Uterus (tissue), 4 donors: ENCODE measurements around the gene PAMR1. TPM values are rescaled to one million over a fixed set of nuclear protein-coding genes. Genes with fewer than 3 reads are reported as not detected.

Experiments used
- DNase-seq, 2 donors: peaks; one replicate each; pipeline ENCODE4 v3.0.0-alpha.2; 2019 to 2020
- H3K27ac ChIP-seq, 2 donors: fragments of 200-600 bp; sonication (generic); 1 replicate in 1 of 2; 2 replicates in 1 of 2; pipeline ENCODE4 v1.5.1; 2016 to 2018
- H3K27me3 ChIP-seq, 2 donors: fragments of 200-600 bp; sonication (generic); one replicate each; pipeline ENCODE4 v1.5.1; 2018 to 2019; ENCODE audit warnings: control low read depth in 1 of 2
- H3K36me3 ChIP-seq, 2 donors: fragments of 200-600 bp; sonication (generic); one replicate each; pipeline ENCODE4 v1.5.1; 2019; ENCODE audit warnings: control low read depth in 1 of 2
- H3K4me1 ChIP-seq, 2 donors: fragments of 200-600 bp; sonication (generic); one replicate each; pipeline ENCODE4 v1.5.1; 2018 to 2019; ENCODE audit warnings: control low read depth in 1 of 2
- H3K4me3 ChIP-seq, 2 donors: fragments of 200-600 bp; sonication (generic); 1 replicate in 1 of 2; 2 replicates in 1 of 2; pipeline ENCODE4 v1.5.1; 2018 to 2019; ENCODE audit warnings: mild to moderate bottlenecking in 1 of 2
- H3K9me3 ChIP-seq, 2 donors: fragments of 200-600 bp; sonication (generic); one replicate each; pipeline ENCODE4 v1.5.1; 2019; ENCODE audit warnings: control low read depth in 1 of 2
- POLR2A ChIP-seq, 2 donors: fragments of 450-650 bp; IDR thresholded peaks; one replicate each; pipeline ENCODE4 v1.6.1; 2016; ENCODE audit warnings: antibody characterized with exemption in 2 of 2, mild to moderate bottlenecking in 1 of 2, moderate library complexity in 1 of 2
- intact Hi-C: fragments of 100-400 bp; cut with DNase I; formaldehyde crosslinking; loops from one replicate; pipeline ENCODE4 v1.15.1; 2023; ENCODE audit warnings: low total_unique reads
- total RNA-seq, 4 donors: library from RNA; depleted of rRNA in 3 of 4; stranded (reverse); fragments of >200 nt in 3 of 4; gene quantifications; one replicate each; pipeline versions ENCODE4 v1.1.0 to v1.2.4, GENCODE V29; 2014 to 2023
- TF ChIP-seq, protein P1 (sequence below), 4 experiments: fragments of 200-600 bp in 2 of 4; fragments of 450-650 bp in 2 of 4; sonication (generic) in 2 of 4; IDR thresholded peaks; one replicate each; pipeline ENCODE4 v1.5.1; 2016 to 2019; ENCODE audit warnings: antibody characterized with exemption in 4 of 4, mild to moderate bottlenecking in 2 of 4, moderate library complexity in 1 of 4
- donor health status: DM: yes; HTN: yes; CAD: no.

Gene PAMR1
- total RNA-seq, 4 donors from 2014 or later: 26.8 to 172 (median 53.6) TPM

DNA sequence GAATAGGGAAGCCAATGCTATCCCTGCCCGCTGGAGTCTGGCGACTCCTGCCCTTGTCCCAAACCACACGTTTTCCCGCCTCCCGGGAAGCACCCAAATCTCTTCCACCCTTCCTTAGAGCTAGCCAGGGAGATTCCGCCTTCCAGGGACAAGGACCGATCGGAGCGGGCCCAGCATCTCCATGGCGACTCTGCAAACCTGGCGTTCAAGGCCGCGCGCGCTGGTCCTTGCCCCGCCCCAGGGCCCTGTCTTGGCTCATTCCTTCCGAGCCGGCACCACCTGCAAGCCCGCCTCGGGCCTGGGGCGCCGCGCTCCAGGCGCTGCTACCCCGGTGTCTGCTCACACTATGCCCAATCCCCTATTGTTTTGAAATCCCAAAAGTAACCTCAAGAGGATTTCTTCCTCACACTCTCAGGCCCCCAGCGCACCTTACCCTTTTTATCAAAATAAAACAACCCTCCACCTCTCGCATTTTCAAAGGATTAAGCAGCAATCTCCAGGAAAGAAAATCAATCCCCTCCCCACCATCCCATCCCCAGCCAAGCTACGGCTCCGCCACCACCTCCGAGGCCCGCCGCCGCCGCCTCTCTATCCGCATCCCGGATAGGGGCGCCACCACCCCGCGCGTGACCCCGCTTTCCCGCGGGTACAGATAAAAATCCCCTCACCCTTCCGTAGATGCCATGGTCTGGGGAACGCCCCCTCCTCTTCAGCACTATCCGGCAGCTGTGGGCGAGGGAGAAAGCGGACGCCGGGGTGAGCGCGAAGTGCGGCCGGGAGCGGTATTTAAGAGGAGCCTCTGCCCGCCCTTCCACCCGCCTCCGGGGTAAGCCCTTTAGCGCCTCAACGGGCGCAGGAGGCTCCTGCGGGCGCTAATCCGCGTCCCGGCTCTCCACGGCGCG is 106.9 kb downstream of the PAMR1 start:
- DNase-seq: no peak
- no peaks in the 10 kb centered on the region for H3K27me3 ChIP-seq
- no peaks in the 10 kb centered on the region for H3K4me1 ChIP-seq
- no peaks in the 10 kb centered on the region for H3K9me3 ChIP-seq
- H3K4me3 ChIP-seq: peak overlapping the region; percentile 22 to 27
- H3K27ac ChIP-seq: no peak overlapping the region
- TF ChIP-seq, protein P1, sequence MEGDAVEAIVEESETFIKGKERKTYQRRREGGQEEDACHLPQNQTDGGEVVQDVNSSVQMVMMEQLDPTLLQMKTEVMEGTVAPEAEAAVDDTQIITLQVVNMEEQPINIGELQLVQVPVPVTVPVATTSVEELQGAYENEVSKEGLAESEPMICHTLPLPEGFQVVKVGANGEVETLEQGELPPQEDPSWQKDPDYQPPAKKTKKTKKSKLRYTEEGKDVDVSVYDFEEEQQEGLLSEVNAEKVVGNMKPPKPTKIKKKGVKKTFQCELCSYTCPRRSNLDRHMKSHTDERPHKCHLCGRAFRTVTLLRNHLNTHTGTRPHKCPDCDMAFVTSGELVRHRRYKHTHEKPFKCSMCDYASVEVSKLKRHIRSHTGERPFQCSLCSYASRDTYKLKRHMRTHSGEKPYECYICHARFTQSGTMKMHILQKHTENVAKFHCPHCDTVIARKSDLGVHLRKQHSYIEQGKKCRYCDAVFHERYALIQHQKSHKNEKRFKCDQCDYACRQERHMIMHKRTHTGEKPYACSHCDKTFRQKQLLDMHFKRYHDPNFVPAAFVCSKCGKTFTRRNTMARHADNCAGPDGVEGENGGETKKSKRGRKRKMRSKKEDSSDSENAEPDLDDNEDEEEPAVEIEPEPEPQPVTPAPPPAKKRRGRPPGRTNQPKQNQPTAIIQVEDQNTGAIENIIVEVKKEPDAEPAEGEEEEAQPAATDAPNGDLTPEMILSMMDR (IDR thresholded peaks at IDR 0.05): no peak
- TF ChIP-seq POLR2A (IDR thresholded peaks at IDR 0.05): no peak
- intact Hi-C loops: no loop called here
- H3K36me3 ChIP-seq: no peaks in the 10 kb centered on the region

DNA sequence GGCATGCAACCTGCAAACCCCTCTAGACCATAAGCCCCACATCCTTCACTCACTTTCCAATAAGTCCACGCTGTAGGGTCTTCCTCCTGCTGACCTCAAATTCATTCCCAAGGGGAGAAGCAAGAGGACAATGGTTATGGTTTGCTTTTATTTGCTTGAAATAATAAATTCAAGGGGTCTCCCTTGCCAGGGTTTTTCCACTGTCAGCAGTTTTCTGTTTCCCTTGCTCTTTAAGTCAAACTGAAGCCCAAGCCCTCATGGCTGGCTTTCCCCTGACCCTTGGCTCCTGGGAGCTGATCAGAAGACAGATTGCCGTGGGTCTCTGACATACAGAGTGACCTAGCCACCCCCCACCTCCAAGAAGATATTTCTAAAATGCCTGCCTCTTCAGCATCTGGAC is 109.9 kb downstream of the PAMR1 start:
- TF ChIP-seq, protein P1 (IDR thresholded peaks at IDR 0.05): no peak
- no peak for TF ChIP-seq POLR2A (IDR thresholded peaks at IDR 0.05)
- no peaks in the 10 kb centered on the region for H3K9me3 ChIP-seq
- intact Hi-C loops: no loop called here

DNA sequence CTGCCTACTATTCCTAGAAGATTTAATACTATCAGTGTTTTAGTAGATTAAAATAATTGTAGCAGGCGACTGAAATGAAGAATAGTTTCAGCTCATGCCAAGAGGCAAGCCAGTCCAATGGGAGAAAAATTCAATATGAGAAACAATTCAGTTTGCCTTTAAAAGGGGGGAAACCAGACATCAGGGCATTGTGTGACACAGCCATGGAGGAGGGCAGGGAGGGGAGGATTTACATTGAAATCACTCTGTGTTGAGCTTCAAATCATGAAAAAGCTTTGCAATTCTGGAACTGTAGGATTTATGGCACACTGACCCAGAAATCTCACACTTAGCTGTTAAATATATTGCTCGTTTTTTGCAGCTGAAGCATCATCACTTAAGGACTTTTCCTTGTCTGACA is 110.6 kb downstream of the PAMR1 start:
- H3K36me3 ChIP-seq: no peaks in the 10 kb centered on the region
- intact Hi-C loops: no loop called here
- TF ChIP-seq POLR2A (IDR thresholded peaks at IDR 0.05): no peak
- TF ChIP-seq, protein P1 (IDR thresholded peaks at IDR 0.05): no peak
- no peak overlapping the region for H3K27ac ChIP-seq
- no peaks in the 10 kb centered on the region for H3K27me3 ChIP-seq
- no peak for DNase-seq
- H3K9me3 ChIP-seq: no peaks in the 10 kb centered on the region
- H3K4me3 ChIP-seq: no peak overlapping the region
- H3K4me1 ChIP-seq: no peaks in the 10 kb centered on the region

More for the DNA sequence above, 109.9 kb downstream of the PAMR1 start:
- no peak for DNase-seq
- no peak overlapping the region for H3K4me3 ChIP-seq
- H3K27me3 ChIP-seq: no peaks in the 10 kb centered on the region
- no peak overlapping the region for H3K27ac ChIP-seq
- no peaks in the 10 kb centered on the region for H3K36me3 ChIP-seq
- no peaks in the 10 kb centered on the region for H3K4me1 ChIP-seq

DNA sequence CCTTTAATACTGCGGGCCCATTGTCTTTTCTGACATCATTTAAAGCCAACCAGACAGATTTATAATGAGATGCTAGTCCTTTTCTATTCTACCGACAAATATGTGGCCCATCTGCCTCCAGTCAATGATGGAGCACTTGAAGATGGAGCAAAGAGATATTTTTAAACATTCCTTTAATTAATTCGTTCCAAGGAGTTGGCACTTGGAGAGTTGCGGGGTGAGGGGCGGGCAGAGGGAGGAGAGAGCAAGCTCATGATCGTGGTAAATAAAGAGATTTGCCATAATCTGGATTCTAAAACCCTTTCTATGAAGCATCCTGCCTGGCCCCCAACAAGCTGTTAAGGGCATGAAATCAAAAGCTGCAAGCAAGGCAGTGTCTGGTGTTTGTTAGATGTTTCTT is 111.1 kb downstream of the PAMR1 start:
- Histone ChIP-seq H3K27ac (no peak overlapping the region), H3K4me1 (no peaks in the 10 kb centered on the region), H3K4me3 (no peak overlapping the region), H3K9me3 (no peaks in the 10 kb centered on the region), H3K27me3 (no peaks in the 10 kb centered on the region), H3K36me3 (no peaks in the 10 kb centered on the region)
- no peak for TF ChIP-seq POLR2A (IDR thresholded peaks at IDR 0.05)
- TF ChIP-seq, protein P1 (IDR thresholded peaks at IDR 0.05): no peak
- DNase-seq: no peak
- intact Hi-C loops: no loop called here

DNA sequence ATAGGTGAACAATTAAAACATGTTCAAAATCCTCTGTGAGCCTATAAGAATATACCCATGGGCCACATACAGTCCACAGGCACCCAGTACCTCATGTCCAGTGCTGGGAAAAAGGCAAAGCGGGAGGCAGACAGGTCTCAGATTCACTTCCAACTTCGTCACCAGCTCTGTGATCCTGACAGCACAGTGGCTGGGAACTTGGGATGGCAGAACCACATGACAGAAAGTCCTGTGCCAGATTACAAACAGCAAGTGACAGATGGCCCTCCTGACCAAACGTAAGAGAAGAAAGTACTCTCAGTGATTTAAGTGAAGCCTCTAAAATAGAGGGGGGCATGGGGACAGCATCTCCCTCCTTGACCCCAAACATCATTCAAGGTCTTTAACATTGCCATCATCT is 111.8 kb downstream of the PAMR1 start:
- H3K27ac ChIP-seq: no peak overlapping the region
- H3K9me3 ChIP-seq: no peaks in the 10 kb centered on the region
- TF ChIP-seq, protein P1 (IDR thresholded peaks at IDR 0.05): no peak
- no peak for TF ChIP-seq POLR2A (IDR thresholded peaks at IDR 0.05)
- intact Hi-C loops: no loop called here
- H3K36me3 ChIP-seq: no peaks in the 10 kb centered on the region
- H3K4me1 ChIP-seq: no peaks in the 10 kb centered on the region
- no peak for DNase-seq
- H3K27me3 ChIP-seq: no peaks in the 10 kb centered on the region
- H3K4me3 ChIP-seq: no peak overlapping the region
